RCC 7860 (cell line): ENCODE data around the gene AP1M2.
"Not testable (repeated sequence)": the region's sequence is repeated elsewhere in the genome, so short reads cannot be mapped to it uniquely, and the experiment has no call there.

Source experiments
- DNase-seq: peaks from one replicate; pipeline ENCODE4 v3.0.0-alpha.2; 2015; ENCODE audit warnings: low spot score
- FAIRE-seq: peaks from 2 replicates; lab custom pipeline; 2012; peaks lifted over from hg19 to GRCh38; lab: Jason Lieb, UNC

Gene AP1M2

GRCh38 chr19:10566408-10566657 lies 20.8 kb downstream of the AP1M2 start:
- FAIRE-seq, result no peak
- no peak for DNase-seq

DNA sequence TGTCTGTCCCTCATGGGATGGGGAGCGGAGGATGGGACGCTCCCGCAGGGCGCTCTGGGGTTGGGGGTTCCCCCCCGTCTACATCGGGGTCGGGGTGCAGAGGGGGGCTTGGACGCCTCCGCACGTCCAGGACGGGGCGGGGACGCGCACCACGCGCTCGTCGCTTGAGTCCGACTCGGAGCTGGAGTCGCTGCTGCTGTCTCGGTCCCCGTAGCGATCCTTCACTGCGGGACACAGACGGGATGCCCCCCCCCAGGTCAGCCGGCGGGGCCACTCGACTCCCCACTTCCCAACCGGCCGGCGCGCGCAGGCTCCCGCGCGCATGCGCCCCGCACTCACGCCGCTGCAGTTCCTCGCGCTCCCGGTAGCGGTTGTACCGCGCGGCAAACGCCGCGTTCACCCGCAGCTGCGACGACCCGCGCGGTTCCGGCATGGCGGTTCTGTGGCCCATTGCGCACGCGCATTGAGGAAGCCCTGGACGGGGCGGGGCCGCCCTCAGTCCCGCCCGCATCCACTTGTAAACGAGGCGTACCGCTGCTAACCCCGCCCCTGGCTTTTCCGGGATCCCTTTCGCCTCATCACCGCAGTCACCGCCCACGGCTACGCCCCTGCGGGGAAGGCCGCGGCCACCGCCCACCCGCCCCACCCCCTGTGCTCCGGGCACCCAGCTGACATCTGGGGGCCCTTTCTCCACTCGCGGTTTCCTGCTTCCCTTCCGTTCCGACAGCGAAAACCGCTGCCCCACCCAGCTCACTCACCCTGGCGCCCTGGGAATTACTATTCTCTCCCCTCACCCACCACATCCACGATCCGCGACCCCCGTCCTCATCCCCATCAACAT lies 21.3 kb downstream of the AP1M2 start, which contains the start of gene KRI1:
KRI1 (minus strand) TSS at position 444 of the 841 bp plus-strand sequence; CDS start at position 433, 11 bp downstream.
- FAIRE-seq (peak; percentile 15), DNase-seq (peak; percentile 94)

- peak; percentile 8 for DNase-seq
- FAIRE-seq, result no peak
These were observed 22.0 kb downstream of the AP1M2 start for GRCh38 chr19:10565028-10565566.

DNA sequence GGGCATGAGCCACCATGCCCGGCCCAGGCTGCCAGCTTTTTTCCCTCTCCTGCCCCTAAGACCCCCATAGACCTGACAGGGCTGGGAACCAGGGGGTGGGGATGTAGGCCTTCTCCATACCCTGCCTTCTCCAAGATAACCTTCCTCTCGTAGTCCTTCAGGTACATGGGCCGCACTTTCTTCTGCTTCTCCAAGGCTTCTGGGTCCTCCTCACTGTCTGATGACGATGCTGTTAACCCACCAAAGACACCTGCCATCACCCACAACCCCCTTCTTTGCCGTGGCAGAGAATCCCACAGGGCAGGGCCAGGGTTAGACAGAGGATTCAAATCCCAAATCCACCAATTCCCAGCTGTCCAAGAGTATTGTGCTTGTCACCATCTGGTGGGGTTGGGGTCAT lies 24.5 kb downstream of the AP1M2 start:
- no peak for FAIRE-seq
- no peak for DNase-seq

- DNase-seq (no peak), FAIRE-seq (no peak)
These were observed 27.0 kb downstream of the AP1M2 start for GRCh38 chr19:10560154-10560553.

DNA sequence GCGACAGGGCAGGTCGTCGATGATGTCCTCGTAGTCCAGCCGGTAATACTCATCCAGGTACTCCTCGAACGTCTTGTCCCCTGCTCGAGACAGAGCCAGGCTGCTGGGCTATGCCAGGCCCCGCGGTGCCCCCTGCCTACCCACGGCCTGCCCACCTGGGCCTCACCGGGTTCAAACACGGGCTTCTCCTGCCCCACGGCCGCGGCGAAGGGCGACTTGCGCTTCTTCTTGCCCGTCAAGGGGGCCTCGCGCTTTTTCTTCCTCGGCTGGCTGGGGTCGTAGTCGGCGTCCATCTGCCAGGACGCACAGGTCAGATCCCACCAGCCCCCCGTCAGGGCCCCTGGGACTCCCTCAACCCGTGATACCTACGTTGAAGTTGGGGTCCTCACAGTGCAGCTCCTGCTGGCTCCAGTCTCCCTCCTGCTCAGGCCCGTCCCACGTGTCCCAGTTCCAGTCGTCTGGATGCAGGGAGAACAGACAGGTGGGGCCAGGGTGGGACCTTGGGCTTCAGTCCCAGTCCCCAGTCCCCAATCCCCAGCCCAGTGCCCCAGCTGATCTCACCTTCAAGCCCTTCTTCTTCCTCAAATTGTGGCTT lies 29.4 kb downstream of the AP1M2 start:
- FAIRE-seq, result no peak
- DNase-seq, result no peak

- DNase-seq (no peak), FAIRE-seq (no peak)
These were observed 31.5 kb downstream of the AP1M2 start for GRCh38 chr19:10555610-10555973.

DNA sequence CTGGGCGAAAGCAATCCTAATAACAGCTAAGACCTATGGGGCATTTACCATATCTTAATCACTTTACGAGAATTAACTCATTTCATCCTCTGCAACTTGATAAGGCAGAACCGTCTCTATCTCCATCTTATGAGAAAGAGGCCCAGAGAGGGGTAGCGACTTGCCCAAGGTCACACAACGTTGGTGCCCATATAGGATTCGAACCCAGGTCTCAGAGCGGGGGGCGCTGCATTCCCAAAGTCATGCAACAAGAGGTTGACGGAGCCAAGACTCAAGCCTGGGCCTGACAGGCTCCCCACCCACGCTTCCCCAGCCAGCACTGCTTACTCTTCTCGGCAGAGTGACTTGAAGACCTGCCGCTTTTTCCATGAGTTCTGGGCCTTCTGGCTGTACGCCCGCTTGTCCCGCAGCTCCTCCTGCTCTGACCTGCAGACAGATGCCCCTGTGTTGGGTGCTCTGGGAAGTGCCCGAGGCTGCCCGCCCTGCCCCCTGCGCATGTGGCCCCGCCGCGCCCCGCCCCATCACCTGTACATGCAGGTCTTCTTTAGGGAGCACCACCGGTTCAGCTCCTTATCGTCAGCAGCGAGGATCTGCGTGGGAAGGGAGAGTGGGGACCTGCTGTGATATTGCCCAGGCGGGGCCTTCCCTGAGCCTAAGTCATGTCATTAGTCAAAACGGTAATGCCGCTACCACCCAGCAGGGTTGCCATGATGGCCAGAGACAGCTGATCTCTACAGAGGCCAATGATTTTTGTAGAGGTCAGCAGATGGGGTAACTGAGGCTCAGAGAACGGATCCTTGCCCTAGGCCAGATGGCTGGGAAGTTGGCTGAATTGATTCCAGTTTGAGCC lies 32.1 kb downstream of the AP1M2 start:
- DNase-seq, result no peak

DNA sequence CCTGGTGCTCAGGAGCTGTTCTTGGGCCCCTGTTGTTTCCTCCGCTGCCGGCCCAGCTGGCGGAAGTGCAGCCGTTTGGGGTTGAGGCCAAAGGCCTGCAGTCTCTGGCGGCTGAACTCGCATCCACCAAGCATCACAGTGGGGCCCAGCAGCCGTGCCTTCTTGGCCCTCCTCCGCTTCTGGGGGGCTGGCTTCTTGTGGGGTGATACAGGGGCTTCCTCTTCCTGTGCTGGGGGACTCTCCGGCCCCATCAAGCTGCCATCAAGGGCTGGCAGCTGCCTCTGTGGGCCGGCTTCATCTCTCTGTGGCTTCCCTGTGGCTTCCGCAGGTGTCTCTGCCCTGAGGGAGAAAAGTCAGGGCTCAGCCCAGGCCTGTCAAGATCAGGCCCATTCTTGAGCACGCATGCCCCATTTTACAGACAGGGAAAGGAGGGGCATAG lies 33.1 kb downstream of the AP1M2 start:
- FAIRE-seq (no peak), DNase-seq (no peak)

More for the DNA sequence above, 32.1 kb downstream of the AP1M2 start:
- no peak for FAIRE-seq

- FAIRE-seq (no peak), DNase-seq (no peak)
These were observed 33.9 kb downstream of the AP1M2 start for GRCh38 chr19:10553087-10553667.

GRCh38 chr19:10552510-10553053 lies 34.5 kb downstream of the AP1M2 start:
- FAIRE-seq (no peak), DNase-seq (no peak)

DNA sequence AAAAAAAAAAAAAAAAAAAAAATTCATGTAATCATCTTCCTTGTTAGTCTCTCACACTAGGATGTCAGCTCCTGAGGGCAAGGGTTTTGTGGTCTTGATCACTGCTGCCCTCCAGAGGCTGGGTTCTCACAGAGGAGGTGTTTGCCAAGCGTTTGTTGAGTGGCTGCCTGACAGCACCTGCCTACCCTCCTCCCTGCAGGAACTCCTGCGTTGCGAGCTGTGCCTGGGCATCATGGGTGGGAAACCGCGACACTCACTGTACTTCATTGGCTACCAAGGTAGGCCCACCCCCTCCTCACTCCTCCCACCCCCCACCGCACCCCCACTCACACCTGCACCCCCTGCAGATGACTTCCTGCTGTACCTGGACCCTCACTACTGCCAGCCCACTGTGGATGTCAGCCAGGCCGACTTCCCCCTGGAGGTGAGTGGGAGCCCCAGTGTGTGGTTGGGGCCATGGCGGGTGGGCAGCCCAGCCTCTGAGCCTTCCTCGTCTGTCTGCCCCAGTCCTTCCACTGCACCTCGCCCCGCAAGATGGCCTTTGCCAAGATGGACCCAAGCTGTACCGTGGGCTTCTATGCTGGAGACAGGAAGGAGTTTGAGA lies 35.3 kb downstream of the AP1M2 start:
- FAIRE-seq (no peak), DNase-seq (no peak)

- not testable (repeated sequence) for DNase-seq, FAIRE-seq
These were observed 36.1 kb downstream of the AP1M2 start for GRCh38 chr19:10551006-10551405.

DNA sequence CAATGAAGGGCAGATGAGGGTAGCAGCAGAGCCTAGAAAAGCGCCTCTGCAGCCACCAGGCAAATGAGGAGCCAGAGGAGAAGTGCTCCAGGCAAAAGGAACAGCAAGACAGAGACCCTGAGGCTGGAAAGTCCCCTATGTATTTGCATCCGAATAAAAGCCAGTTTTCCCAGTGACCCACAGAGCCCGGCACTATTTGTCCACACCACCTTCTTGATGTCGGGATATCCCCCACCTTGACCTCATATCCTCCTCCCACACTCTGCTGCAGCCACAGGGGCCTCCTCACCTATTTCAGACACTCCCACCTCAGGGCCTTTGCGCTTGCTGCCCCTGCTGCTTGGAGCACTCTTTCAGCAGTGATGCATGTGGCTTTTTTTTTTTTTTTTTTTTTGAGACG lies 36.8 kb downstream of the AP1M2 start:
- no peak for FAIRE-seq
- no peak for DNase-seq

GRCh38 chr19:10549733-10550132 lies 37.4 kb downstream of the AP1M2 start:
- FAIRE-seq (no peak), DNase-seq (no peak)

DNA sequence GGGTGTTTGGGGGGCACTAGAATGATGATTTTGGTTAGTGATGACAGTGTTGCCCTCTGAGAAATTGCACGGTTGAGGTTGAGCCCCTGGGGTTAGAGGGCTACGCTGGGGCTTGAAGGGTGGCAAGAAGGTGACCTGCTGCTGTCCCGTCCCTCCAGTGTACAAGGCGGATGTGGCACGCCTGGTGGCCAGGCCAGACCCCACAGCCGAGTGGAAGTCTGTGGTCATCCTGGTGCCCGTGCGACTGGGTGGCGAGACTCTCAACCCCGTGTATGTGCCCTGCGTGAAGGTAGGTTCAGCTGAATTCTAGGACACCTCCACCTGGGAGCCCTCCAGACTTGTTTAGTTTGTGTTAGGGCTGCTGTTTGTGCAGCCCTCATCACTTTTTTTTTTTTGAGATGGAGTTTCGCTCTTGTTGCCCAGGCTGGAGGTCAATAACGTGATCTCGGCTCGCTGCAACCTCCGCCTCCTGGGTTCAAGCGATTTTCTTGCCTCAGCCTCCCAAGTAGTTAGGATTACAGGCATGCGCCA lies 38.3 kb downstream of the AP1M2 start:
- no peak for DNase-seq
- no peak for FAIRE-seq

GRCh38 chr19:10546817-10547216 lies 40.3 kb downstream of the AP1M2 start:
- FAIRE-seq (no peak), DNase-seq (no peak)

GRCh38 chr19:10544753-10545251 lies 42.3 kb downstream of the AP1M2 start:
- no peak for FAIRE-seq
- no peak for DNase-seq

DNA sequence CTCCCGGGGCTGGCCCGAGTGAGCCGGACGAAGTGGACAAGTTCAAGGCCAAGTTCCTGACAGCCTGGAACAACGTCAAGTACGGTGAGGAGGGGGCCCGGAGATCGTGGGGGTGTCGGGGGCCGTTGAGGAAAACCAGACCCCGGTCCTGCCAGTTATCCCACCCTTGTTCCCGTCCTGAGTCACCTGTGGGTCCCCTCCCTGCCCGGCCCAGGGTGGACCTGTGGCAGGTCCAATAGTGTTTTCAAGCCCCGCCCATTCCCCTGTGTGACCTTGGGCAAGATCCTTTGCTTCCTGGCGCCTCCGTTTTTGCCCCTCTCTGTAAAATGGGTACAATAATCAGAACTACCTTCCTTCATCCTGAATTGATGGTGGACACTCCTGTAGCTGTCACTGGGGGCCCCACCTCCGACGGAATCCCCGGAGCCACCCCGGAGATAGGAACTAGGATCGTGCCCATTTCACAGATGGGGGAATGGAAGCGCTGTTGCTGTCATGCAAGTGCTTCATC lies 42.8 kb downstream of the AP1M2 start:
- DNase-seq, result no peak
- FAIRE-seq, result no peak
